ENCODE results near the gene PXMP2. TPM values are rescaled to one million over a fixed set of nuclear protein-coding genes. Genes with fewer than 3 reads are reported as not detected.

The PXMP2 gene
- total RNA-seq, 1 experiment from 2014 or later: 23.5 TPM

Small RNA genes lying within 50 kb of the gene (small RNA-seq; reads per million reads assigned to genes)
- 0.04 to 0.48 reads per million in 2 experiments for gene RNA5SP379

Other genes starting within 250 kb of the PXMP2 start
- gene FBRSL1, start 197.4 kb upstream of the PXMP2 start, total RNA-seq (2014; rRNA removed; shearing (Covaris generic)): 4.1 and 5.5 TPM in 2 replicates
- gene LRCOL1, start 77.0 kb upstream of the PXMP2 start, total RNA-seq (2014; rRNA removed; shearing (Covaris generic)): not detected in 2 replicates
- not detected in 2 replicates for gene P2RX2, start 68.8 kb upstream of the PXMP2 start, total RNA-seq (2014; rRNA removed; shearing (Covaris generic))
- 13.2 and 23.2 TPM in 2 replicates for gene POLE, start 245 bp upstream of the PXMP2 start, total RNA-seq (2014; rRNA removed; shearing (Covaris generic))
- 46.6 and 54.9 TPM in 2 replicates for gene PGAM5, start 23.3 kb downstream of the PXMP2 start, total RNA-seq (2014; rRNA removed; shearing (Covaris generic))
- 48.1 and 52.4 TPM in 2 replicates for gene ANKLE2, start 74.2 kb downstream of the PXMP2 start, total RNA-seq (2014; rRNA removed; shearing (Covaris generic))
- 37.7 and 44.4 TPM in 2 replicates for gene GOLGA3, start 141.3 kb downstream of the PXMP2 start, total RNA-seq (2014; rRNA removed; shearing (Covaris generic))
- gene CHFR, start 200.0 kb downstream of the PXMP2 start, total RNA-seq (2014; rRNA removed; shearing (Covaris generic)): 24.5 and 25.8 TPM in 2 replicates

Data from SK-MEL-5 (cell line).